Activated CD4-positive, CD25-positive, alpha-beta regulatory T cell (primary cell): ENCODE data around the gene GREB1.

Source experiments
- DNase-seq, 4 experiments: peaks; one replicate each; lab custom pipeline; 2025; lab: John Stamatoyannopoulos, UW

Gene GREB1

DNA sequence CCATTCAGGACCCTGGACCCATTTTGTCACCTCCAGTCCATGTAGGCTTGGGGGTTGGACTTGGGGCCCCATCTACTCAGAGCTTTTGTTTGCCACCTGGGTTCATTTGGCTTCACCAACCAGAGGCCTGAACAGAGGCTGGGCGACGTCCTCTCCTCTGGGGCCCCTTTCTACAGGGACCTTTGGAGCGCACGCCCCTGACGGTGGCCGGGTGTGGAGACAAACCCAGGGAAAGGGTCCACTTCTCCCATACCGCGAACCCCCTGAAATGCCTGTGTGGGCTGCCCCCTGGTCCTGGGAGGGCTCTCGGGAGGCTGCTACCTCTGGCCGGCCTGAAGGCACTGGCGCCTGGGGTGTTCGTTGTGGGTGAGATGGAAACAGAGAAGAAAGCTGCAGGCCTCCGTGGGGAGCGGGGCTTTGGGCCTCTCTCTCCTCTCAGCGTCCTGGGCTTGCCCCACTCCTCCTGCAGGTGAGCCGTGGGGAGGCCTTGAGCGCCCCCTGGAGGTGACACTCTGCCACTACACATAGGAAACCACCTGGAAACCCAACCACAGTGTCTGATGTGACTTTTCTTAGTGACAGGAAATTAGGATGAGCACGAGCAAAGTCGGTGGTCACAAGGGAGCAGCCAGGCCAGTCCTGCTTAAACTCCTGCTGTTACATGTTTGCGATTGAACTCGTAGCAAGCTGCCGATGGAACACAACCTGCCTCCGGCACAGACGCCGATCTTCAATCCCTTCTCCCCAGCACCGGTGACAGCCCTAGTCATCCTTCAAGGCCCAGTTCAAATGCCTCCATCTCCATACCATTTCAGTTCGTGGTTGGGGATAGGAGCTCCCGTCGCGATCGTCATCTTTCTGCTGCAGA, 148.1 kb downstream of the GREB1 start:
- DNase-seq = peak in 3 of 4 experiments; percentile 15 to 39 (median 20)

DNA sequence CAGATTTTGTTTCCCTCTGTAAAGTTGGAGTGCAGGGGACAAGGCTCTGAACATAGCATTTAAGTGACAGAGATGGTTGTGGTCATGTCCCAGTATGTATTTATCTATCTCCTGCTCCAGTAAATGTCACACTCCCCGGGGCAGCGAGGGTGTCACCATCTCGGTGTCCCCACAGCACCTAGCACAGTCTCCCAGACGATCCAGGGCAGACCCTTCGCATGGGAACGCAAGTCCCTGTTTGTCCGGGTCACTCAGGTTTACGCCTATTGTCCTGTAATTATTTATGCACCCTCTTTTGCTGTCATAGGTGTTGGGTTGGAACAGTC, 148.7 kb downstream of the GREB1 start:
- DNase-seq = no peak

DNA sequence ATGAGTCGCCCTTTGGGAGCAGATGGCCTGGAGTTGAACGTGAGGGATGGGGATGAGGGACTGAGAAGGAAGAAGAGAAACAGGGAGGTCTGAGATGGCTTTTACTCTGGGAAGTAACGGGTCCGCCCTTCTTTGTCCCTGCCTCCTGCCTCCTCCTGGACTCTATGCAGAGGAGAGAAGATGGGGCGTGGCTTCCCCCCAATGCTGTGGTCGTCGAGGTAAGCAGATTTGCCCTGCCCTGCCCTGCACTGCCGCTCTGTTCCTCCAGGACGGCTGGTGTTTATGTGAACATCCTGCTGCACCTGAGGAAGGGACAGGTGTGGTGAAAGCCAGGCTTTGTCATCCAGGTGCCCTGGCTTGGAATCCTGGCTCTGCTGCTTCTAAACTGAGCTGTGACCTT, 149.6 kb downstream of the GREB1 start:
- no peak for DNase-seq

DNA sequence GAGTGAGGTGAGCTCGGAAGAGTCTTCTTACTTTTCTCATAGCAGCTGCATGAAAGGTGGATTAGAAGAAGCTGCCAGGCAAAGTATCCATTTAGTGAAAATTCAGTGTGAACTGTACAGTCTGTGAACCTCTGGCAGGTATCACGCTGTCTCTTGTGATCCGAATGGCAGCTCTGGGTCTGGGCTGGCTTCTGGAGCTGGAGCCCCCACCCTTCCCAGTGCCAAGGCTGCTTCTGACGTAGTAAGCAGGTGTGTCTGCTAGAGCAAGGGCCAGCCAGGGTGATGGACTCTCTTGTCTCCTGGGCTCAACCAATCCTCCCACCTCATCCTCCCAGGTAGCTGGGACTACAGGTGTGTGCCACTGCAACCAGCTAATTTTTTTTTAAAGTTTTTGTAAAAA, 150.1 kb downstream of the GREB1 start:
- no peak for DNase-seq

DNA sequence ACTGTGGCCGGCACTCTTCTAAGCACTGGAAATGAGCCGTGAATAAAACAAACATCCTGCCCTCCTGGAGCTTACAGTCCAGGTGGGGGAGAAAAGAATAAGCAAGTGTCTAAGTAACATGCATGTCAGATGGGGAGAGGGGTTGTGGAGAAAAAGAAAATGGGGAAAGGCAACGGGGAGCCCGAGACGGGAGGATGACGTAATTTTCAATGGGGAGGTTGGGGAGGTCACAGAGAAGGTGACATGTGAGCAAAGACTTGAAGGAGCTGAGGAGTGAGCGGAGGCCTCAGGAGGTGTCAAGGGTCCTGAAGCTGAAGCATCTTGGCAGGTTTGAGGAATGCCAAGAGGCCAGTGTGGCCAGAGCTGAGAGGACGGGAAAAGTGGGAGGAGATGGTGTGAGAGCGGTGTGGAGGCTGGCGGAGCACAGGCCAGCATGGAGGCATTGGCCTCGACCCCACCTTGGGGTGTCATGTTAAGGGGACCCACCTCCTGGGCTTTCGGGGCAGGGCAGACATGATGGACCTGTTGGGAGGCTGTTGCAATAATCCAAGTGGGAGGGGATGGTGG, 151.1 kb downstream of the GREB1 start:
- DNase-seq = no peak

DNA sequence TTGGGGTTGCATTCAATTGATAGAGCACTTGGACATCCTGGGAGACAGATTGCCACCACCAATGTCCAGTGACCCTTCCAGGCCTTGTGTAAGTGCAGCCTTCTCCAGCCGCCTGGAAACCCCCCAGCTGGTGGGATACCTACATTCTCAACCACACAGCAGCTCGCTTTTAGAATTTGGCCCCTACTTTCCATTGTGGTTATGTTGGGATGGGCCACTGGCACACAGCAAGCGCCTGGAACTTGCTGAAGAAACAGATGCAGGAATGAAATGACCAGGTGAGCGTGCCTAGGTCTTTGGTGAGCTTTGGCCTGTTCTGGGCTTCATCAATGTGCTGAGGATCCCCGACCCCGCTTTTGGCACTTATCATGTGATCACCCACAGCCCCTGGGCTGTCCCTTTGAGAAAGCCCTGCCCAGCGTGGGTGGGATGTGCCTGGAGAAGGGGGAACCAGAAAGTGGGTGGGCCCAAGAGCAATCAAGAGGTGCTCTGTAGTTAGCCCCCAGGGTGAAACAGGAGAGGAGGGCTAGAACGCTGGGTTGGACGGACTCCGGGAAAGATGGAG, 152.1 kb downstream of the GREB1 start:
- no peak for DNase-seq

DNA sequence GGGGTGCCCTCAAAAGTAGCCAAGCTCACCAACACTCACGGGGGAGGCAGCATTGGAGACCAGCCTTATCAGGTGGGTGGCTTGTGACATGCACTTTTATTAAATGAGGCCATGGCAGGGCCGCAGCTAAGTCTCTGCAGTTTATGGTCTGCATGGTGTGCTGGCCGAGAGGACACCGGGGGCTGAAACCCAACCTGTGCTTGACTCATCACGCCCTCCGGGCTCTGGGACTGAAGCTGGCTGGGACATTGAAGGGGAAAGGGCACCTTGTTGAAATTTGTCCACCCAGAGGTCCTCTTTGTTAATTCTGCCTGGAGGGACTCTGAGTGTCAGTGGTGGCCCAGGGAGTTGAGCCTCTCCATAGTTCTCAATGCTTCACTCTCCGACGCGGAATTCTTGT, 153.9 kb downstream of the GREB1 start:
- DNase-seq = no peak

- peak; percentile 56 to 77 (median 68) for DNase-seq
These were observed 154.6 kb downstream of the GREB1 start for GRCh38 chr2:11688222-11689069.

DNA sequence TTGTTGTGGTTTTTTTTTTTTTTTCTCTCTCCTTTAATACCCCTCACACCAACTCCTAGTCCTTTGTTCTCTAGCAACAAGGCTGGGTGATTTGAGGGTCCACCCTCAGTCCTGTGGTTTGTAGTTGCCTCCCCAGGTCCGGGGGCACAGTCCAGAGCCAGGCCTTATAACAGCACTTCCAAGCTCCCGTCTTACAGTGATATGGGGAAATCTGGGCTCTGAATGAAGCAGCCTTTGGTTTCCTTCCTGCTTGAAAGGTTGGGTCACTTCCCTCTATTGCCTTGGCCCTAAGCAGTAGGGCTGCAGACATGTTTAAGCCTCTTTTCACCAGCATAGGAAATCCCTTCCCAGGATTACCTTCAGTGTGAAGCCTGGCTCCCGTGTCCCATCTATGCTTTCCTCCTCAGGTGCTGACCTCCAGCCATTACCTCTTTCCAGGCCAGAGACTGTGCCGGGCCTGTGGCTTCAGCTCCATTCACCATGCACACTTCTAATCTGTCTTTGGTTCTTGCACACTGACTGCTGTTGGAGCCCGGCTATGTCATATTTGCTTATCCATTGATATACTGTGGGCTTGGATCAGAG, 157.3 kb downstream of the GREB1 start:
- DNase-seq = no peak
